ENCODE results near the gene RNF168. TPM values are rescaled to one million over a fixed set of nuclear protein-coding genes. Genes with fewer than 3 reads are reported as not detected.
A peak's percentile ranks its signal among the peaks of the same experiment; 100 is the strongest.
"Not testable (repeated sequence)": the region's sequence is repeated elsewhere in the genome, so short reads cannot be mapped to it uniquely, and the experiment has no call there.

Gene RNF168
- total RNA-seq = 10 to 100 TPM in 1 of 6 donors, 1 to 10 TPM in 5; 6.0 to 10.8 (median 7.0) TPM
- 1 to 10 TPM; 3.2 to 4.5 TPM for polyA plus RNA-seq

DNA sequence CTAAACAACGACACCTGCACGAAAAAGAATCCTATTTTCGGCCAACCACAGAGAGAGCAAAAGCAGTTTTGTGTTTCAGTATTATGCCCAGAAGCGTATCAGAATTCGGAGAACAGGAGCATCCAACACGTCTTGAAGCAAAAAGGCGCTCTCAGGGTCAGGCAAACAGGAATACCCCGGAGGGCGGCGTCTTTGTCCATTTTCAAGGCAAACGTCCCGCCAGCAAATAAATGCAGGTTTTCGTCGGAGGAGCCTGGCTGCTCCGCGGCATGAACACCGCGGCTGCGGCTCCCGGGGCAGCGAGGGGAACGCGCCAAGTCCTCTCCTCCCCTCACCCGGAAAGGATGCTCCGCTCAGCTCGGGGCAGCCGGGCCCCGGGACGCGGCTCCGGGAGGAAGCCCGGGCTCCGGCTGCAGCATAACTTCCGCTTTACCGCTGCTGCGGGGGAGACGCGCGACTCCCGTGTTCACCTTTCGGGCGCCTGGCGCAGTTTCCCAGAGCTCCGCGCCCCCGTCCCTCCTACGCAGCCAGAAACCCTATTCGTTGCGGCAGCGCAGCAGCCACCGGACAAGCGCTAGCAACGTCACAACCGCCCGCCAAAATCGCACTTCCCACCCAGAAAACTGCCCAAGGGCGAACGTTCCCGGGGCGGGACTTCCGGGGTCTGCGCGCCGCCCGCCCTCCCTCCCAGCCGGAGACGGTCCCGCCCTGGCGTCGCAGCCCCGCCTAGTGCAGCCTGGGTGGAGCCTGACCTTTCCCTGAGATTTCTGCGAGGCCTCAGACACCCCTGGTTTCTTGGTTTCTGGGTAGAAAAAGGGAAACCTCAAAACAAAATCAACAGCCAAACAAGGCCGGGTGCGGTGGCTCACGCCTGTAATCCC lies at the start of gene RNF168:
RNF168 (minus strand) TSS at position 573 of the 881 bp plus-strand sequence. CDS start 595 bp downstream, outside the sequence.
- ATAC-seq (peak; percentile 89 to 93 (median 92)), DNase-seq (peak; percentile 92 to 96 (median 94)), FAIRE-seq (no peak)
- intact Hi-C loops (cut with DNase I) = no loop called here
- Histone ChIP-seq H3K27ac (peak within 1 kb of the TSS; percentile 83 to 87 (median 86)), H3K4me1 (peaks cover 0 to 2% (median 0%) of the 10 kb centered on the region in 3 donors), H3K27me3 (no peaks in the 10 kb centered on the region), H3K36me3 (no peaks in the 10 kb centered on the region), H3K4me3 (peak within 1 kb of the TSS; percentile 51 to 79 (median 66)), H3K9me3 (no peaks in the 10 kb centered on the region)
- no peak for TF ChIP-seq CTCF (IDR thresholded peaks at IDR 0.05)
- 0% methylated on average over 69 to 75 of the region's 75 CpGs for WGBS, 2 donors

GRCh38 chr3:196552253-196552652 lies 48.7 kb upstream of the RNF168 start:
- H3K36me3 ChIP-seq = no peaks in the 10 kb centered on the region
- intact Hi-C loops (cut with DNase I) = no loop called here
- no peak for TF ChIP-seq CTCF (IDR thresholded peaks at IDR 0.05)
- no peak overlapping the region for H3K4me3 ChIP-seq
- H3K27me3 ChIP-seq = no peaks in the 10 kb centered on the region
- peak; percentile 86 for FAIRE-seq
- no peaks in the 10 kb centered on the region for H3K9me3 ChIP-seq
- H3K27ac ChIP-seq = no peak overlapping the region
- whole genome bisulfite sequencing, 2 donors = 90 to 95% methylated on average over 5 of the region's 5 CpGs
- ATAC-seq = no peak
- DNase-seq = no peak
- no peaks in the 10 kb centered on the region for H3K4me1 ChIP-seq

GRCh38 chr3:196550172-196550571 lies 46.6 kb upstream of the RNF168 start:
- DNase-seq; ATAC-seq; H3K4me1 ChIP-seq; H3K27ac ChIP-seq; H3K9me3 ChIP-seq; H3K27me3 ChIP-seq; H3K36me3 ChIP-seq; FAIRE-seq; intact Hi-C loops (cut with DNase I); H3K4me3 ChIP-seq: not testable (repeated sequence)
- WGBS, 2 donors = 79 to 80% methylated on average over 3 of the region's 3 CpGs

GRCh38 chr3:196549312-196549711 lies 45.7 kb upstream of the RNF168 start:
- H3K36me3 ChIP-seq; intact Hi-C loops (cut with DNase I); H3K9me3 ChIP-seq; H3K27ac ChIP-seq; H3K27me3 ChIP-seq; H3K4me1 ChIP-seq; DNase-seq; ATAC-seq; FAIRE-seq; H3K4me3 ChIP-seq: not testable (repeated sequence)
- 94 to 100% methylated on average over 1 of the region's 1 CpG for WGBS, 2 donors

DNA sequence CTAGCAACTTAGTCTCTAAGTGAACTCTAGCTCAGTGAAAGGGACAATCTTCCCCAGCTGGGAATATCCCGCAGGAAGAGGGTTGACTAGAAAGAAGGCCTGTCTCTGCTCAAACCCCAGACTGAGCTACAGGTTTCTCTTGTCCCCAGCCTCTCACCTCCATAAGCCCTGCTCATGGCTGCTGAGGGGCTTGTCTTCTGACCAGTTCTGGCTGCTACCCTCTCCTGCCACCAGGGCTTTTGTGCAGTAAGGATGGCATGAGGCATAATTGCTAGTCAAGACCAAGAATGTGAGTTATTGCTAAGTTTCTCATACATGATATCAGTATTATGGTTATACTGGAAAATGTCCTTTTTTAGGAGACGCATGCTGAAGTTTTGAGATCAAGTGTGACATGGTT lies 43.5 kb upstream of the RNF168 start:
- ATAC-seq (no peak), FAIRE-seq (no peak)
- no peaks in the 10 kb centered on the region for H3K4me1 ChIP-seq

More for the DNA sequence above, 43.5 kb upstream of the RNF168 start:
- H3K4me3 ChIP-seq = no peak overlapping the region
- H3K27me3 ChIP-seq = no peaks in the 10 kb centered on the region
- intact Hi-C loops (cut with DNase I) = no loop called here
- TF ChIP-seq CTCF (IDR thresholded peaks at IDR 0.05) = no peak
- WGBS, 2 donors = 86 to 94% methylated on average over 2 of the region's 2 CpGs
- no peaks in the 10 kb centered on the region for H3K36me3 ChIP-seq
- H3K27ac ChIP-seq = no peak overlapping the region
- no peaks in the 10 kb centered on the region for H3K9me3 ChIP-seq
- no peak for DNase-seq

Measured in pancreas (tissue), 10 donors.